Panc1 (cell line): Measurements from ENCODE around the gene MAP9.

Experiments used
- CTCF ChIP-seq: fragments of 450-650 bp; IDR thresholded peaks from 2 replicates; pipeline ENCODE4 v1.5.1; 2017; ENCODE audit warnings: mild to moderate bottlenecking
- POLR2AphosphoS5 ChIP-seq: IDR thresholded peaks from 2 replicates; pipeline ENCODE4 v1.6.1; 2012; ENCODE audit warnings: mild to moderate bottlenecking, low read depth, low read length, moderate library complexity

- TF ChIP-seq POLR2AphosphoS5 (no peak), CTCF (no peak)
Measured at GRCh38 chr4:155367608-155368007, 9.2 kb downstream of the MAP9 start.
